T-helper 2 cell treated with Interferon-gamma antibody and Interleukin-4, amounts not matched to agents 5 μg/mL and 100 μg/mL, for 36 hours (primary cell): ENCODE measurements around the gene DCBLD1.

Source experiments
- DNase-seq: peaks from one replicate; pipeline ENCODE4 v3.0.0; 2021; ENCODE audit warnings: low spot score
- H3K27ac Mint-ChIP-seq: one replicate; pipeline ENCODE4 v1.8.0; 2021; ENCODE audit warnings: mild to moderate bottlenecking, mixed read lengths
- H3K27me3 Mint-ChIP-seq: one replicate; pipeline ENCODE4 v1.8.0; 2021; ENCODE audit warnings: low read depth, mixed read lengths
- H3K36me3 Mint-ChIP-seq: one replicate; pipeline ENCODE4 v1.8.0; 2021; ENCODE audit warnings: low read depth, mixed read lengths
- H3K4me1 Mint-ChIP-seq: one replicate; pipeline ENCODE4 v1.8.0; 2021; ENCODE audit warnings: low read depth, mixed read lengths
- H3K4me3 Mint-ChIP-seq: one replicate; pipeline ENCODE4 v1.8.0; 2022; ENCODE audit warnings: mild to moderate bottlenecking, moderate library complexity, mixed read lengths
- H3K9me3 Mint-ChIP-seq: one replicate; pipeline ENCODE4 v1.8.0; 2021; ENCODE audit warnings: mixed read lengths

Gene DCBLD1

GRCh38 chr6:117553142-117553541, 70.7 kb downstream of the DCBLD1 start:
- H3K4me1 Mint-ChIP-seq, result peaks cover 27% of the 10 kb centered on the region
- no peak overlapping the region for H3K4me3 Mint-ChIP-seq

GRCh38 chr6:117555262-117555849, 72.9 kb downstream of the DCBLD1 start:
- DNase-seq, result no peak
- no peak overlapping the region for H3K27ac Mint-ChIP-seq
- H3K36me3 Mint-ChIP-seq, result peaks cover 3% of the 10 kb centered on the region
- no peaks in the 10 kb centered on the region for H3K9me3 Mint-ChIP-seq
- peaks cover 3% of the 10 kb centered on the region for H3K27me3 Mint-ChIP-seq
- H3K4me1 Mint-ChIP-seq, result peaks cover 8% of the 10 kb centered on the region
- H3K4me3 Mint-ChIP-seq, result no peak overlapping the region

More at GRCh38 chr6:117553142-117553541, 70.7 kb downstream of the DCBLD1 start:
- no peak for DNase-seq
- no peaks in the 10 kb centered on the region for H3K36me3 Mint-ChIP-seq
- no peaks in the 10 kb centered on the region for H3K9me3 Mint-ChIP-seq
- no peak overlapping the region for H3K27ac Mint-ChIP-seq
- peaks cover 3% of the 10 kb centered on the region for H3K27me3 Mint-ChIP-seq

GRCh38 chr6:117555882-117556498, 73.5 kb downstream of the DCBLD1 start:
- H3K4me3 Mint-ChIP-seq, result no peak overlapping the region
- peaks cover 3% of the 10 kb centered on the region for H3K36me3 Mint-ChIP-seq
- H3K27ac Mint-ChIP-seq, result no peak overlapping the region
- no peaks in the 10 kb centered on the region for H3K9me3 Mint-ChIP-seq
- H3K27me3 Mint-ChIP-seq, result peaks cover 3% of the 10 kb centered on the region
- peaks cover 1% of the 10 kb centered on the region for H3K4me1 Mint-ChIP-seq
- peak; percentile 21 for DNase-seq

- no peaks in the 10 kb centered on the region for H3K4me1 Mint-ChIP-seq
- H3K4me3 Mint-ChIP-seq, result no peak overlapping the region
- no peaks in the 10 kb centered on the region for H3K9me3 Mint-ChIP-seq
- no peak for DNase-seq
- H3K36me3 Mint-ChIP-seq, result peaks cover 11% of the 10 kb centered on the region
- peaks cover 3% of the 10 kb centered on the region for H3K27me3 Mint-ChIP-seq
- no peak overlapping the region for H3K27ac Mint-ChIP-seq
These were observed 75.5 kb downstream of the DCBLD1 start for GRCh38 chr6:117557951-117558350.

GRCh38 chr6:117558818-117559217, 76.3 kb downstream of the DCBLD1 start:
- Mint-ChIP-seq H3K27me3 (peaks cover 3% of the 10 kb centered on the region), H3K36me3 (peaks cover 15% of the 10 kb centered on the region), H3K4me1 (no peaks in the 10 kb centered on the region), H3K9me3 (no peaks in the 10 kb centered on the region), H3K4me3 (no peak overlapping the region), H3K27ac (no peak overlapping the region)
- no peak for DNase-seq

- Mint-ChIP-seq H3K9me3 (no peaks in the 10 kb centered on the region), H3K27me3 (peaks cover 1% of the 10 kb centered on the region), H3K4me1 (no peaks in the 10 kb centered on the region), H3K36me3 (peaks cover 15% of the 10 kb centered on the region), H3K27ac (no peak overlapping the region), H3K4me3 (no peak overlapping the region)
- DNase-seq, result no peak
These were observed 76.8 kb downstream of the DCBLD1 start for GRCh38 chr6:117559299-117559698.

- H3K27me3 Mint-ChIP-seq, result no peaks in the 10 kb centered on the region
- no peaks in the 10 kb centered on the region for H3K4me1 Mint-ChIP-seq
- peaks cover 22% of the 10 kb centered on the region for H3K36me3 Mint-ChIP-seq
- H3K9me3 Mint-ChIP-seq, result no peaks in the 10 kb centered on the region
- no peak overlapping the region for H3K27ac Mint-ChIP-seq
- DNase-seq, result no peak
- H3K4me3 Mint-ChIP-seq, result no peak overlapping the region
These were observed 78.7 kb downstream of the DCBLD1 start for GRCh38 chr6:117561128-117561527.

GRCh38 chr6:117564681-117565080, 82.2 kb downstream of the DCBLD1 start:
- Mint-ChIP-seq H3K4me3 (no peak overlapping the region), H3K36me3 (peaks cover 41% of the 10 kb centered on the region), H3K27ac (no peak overlapping the region), H3K9me3 (no peaks in the 10 kb centered on the region), H3K4me1 (no peaks in the 10 kb centered on the region), H3K27me3 (no peaks in the 10 kb centered on the region)
- no peak for DNase-seq

- no peaks in the 10 kb centered on the region for H3K27me3 Mint-ChIP-seq
- DNase-seq, result no peak
- peaks cover 47% of the 10 kb centered on the region for H3K36me3 Mint-ChIP-seq
- H3K27ac Mint-ChIP-seq, result no peak overlapping the region
- H3K9me3 Mint-ChIP-seq, result no peaks in the 10 kb centered on the region
- peaks cover 2% of the 10 kb centered on the region for H3K4me1 Mint-ChIP-seq
- H3K4me3 Mint-ChIP-seq, result no peak overlapping the region
These were observed 85.8 kb downstream of the DCBLD1 start for GRCh38 chr6:117568247-117568646.

GRCh38 chr6:117568831-117569410, 86.4 kb downstream of the DCBLD1 start:
- Mint-ChIP-seq H3K36me3 (peaks cover 49% of the 10 kb centered on the region), H3K4me3 (no peak overlapping the region), H3K4me1 (peaks cover 2% of the 10 kb centered on the region), H3K9me3 (no peaks in the 10 kb centered on the region), H3K27me3 (no peaks in the 10 kb centered on the region), H3K27ac (no peak overlapping the region)
- no peak for DNase-seq

- Mint-ChIP-seq H3K27ac (no peak overlapping the region), H3K9me3 (no peaks in the 10 kb centered on the region), H3K4me3 (no peak overlapping the region), H3K36me3 (peaks cover 41% of the 10 kb centered on the region), H3K27me3 (no peaks in the 10 kb centered on the region), H3K4me1 (peaks cover 2% of the 10 kb centered on the region)
- no peak for DNase-seq
These were observed 90.7 kb downstream of the DCBLD1 start for GRCh38 chr6:117573006-117573680.

- H3K27me3 Mint-ChIP-seq, result no peaks in the 10 kb centered on the region
- H3K4me1 Mint-ChIP-seq, result peaks cover 2% of the 10 kb centered on the region
- no peaks in the 10 kb centered on the region for H3K9me3 Mint-ChIP-seq
- H3K27ac Mint-ChIP-seq, result no peak overlapping the region
- no peak for DNase-seq
- no peak overlapping the region for H3K4me3 Mint-ChIP-seq
- peaks cover 36% of the 10 kb centered on the region for H3K36me3 Mint-ChIP-seq
These were observed 91.7 kb downstream of the DCBLD1 start for GRCh38 chr6:117574198-117574597.

- peaks cover 4% of the 10 kb centered on the region for H3K4me1 Mint-ChIP-seq
- H3K9me3 Mint-ChIP-seq, result no peaks in the 10 kb centered on the region
- H3K27ac Mint-ChIP-seq, result no peak overlapping the region
- H3K27me3 Mint-ChIP-seq, result no peaks in the 10 kb centered on the region
- DNase-seq, result no peak
- no peak overlapping the region for H3K4me3 Mint-ChIP-seq
- peaks cover 20% of the 10 kb centered on the region for H3K36me3 Mint-ChIP-seq
These were observed 103.2 kb downstream of the DCBLD1 start for GRCh38 chr6:117585647-117586046.

- no peaks in the 10 kb centered on the region for H3K9me3 Mint-ChIP-seq
- no peak overlapping the region for H3K4me3 Mint-ChIP-seq
- H3K27ac Mint-ChIP-seq, result no peak overlapping the region
- peaks cover 6% of the 10 kb centered on the region for H3K4me1 Mint-ChIP-seq
- peaks cover 25% of the 10 kb centered on the region for H3K36me3 Mint-ChIP-seq
- no peaks in the 10 kb centered on the region for H3K27me3 Mint-ChIP-seq
- no peak for DNase-seq
These were observed 108.0 kb downstream of the DCBLD1 start for GRCh38 chr6:117590447-117590846.
